ENCODE data around the gene IGLON5.
A peak's percentile ranks its signal among the peaks of the same experiment; 100 is the strongest.

The IGLON5 gene

DNA sequence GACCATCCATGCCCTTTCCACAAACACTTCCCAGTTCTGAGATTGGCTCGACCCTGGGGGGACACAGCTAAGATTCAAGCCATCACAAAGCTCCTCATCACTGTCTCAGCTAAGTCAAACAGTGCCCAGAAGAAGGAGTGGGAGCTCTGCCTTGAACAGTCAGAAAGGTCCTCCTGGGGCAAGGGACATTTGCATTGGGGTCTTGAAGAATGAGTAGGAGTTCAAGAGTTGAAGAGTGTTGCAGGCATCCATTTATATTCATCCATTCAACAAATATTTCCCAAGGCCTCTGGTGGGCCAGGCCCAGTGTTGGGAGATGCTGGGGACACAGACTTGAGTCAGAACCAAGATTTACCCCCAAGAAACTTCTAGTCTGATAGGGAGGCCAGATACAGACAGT is 6.5 kb downstream of the IGLON5 start:
- DNase-seq (ENCODE audit: low spot score), result no peak

DNA sequence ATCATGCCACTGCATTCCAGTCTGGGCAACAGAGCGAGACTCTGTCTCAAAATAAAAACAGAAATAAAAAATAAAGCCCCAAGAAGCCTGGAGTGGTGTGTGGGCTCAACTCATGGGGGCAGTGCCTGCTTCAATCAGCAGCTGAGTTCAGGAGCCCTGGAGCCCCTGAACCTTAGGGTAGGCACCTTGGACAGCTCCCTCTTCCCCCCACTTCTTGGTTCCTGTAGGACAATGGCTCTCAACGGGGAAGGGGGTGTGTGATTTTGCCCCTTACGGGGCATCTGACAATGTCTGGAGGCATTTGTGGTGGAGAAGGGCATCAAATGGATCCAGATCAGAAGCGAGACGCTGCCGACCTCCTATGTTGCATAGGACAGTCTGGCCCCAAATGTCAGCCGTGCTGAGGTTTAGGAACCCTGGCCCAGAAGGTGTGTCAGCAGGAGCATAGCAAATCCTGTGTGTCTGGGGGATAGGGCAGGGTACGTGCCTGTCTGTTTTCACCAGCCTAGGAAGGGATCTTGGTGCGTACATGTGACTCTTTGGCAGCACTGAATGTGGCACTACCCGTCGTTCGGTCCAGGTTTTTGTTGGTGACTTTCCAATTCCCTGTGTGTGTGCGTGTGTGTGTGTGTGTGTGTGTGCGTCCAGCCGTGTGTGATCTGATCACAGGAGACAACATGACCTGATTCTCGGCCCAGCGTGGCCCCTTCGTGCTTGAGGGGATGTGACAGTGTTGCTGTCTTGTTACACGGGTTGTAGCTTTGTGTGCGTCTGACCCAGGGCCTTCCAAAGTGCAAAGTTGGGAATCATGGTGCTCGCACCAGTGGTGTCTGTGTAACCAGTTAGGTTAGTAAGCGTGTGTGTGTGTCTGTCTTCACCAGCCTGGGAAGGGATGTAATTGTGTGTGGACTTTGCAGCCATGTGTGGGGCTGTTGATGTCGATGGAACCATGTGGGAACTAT is 7.5 kb downstream of the IGLON5 start:
- DNase-seq (ENCODE audit: low spot score), result no peak

DNA sequence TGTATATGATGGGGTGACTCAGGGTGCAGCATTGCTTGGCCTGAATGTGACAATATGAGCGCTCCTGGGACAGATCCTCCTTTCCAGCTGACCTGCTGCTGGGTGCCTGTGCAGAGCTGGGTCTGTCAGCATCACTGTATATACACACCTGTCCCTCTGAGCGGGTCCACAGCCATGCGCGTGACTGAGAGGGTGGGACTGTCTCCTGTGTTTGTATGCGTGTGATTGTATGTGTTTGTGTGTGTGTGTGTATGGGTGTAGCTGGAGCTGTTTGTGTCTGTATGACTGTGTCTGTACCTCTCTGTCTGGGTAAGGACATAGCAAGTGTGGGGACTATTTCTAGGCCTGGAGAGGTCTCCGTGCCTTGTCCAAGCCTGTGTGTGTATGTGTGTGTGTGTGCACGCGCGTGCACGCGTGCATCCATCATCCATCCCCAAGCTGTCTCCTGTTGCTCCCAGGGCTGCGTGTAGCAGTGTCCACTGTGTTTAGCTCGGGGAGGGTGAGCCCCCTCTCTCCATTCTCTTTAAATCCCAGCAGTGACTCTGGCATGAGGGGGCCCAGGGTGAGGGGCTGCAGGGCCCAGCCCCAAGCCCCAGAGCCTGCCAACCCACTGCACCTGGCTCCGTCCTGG is 8.3 kb downstream of the IGLON5 start:
- DNase-seq (ENCODE audit: low spot score), result no peak

DNA sequence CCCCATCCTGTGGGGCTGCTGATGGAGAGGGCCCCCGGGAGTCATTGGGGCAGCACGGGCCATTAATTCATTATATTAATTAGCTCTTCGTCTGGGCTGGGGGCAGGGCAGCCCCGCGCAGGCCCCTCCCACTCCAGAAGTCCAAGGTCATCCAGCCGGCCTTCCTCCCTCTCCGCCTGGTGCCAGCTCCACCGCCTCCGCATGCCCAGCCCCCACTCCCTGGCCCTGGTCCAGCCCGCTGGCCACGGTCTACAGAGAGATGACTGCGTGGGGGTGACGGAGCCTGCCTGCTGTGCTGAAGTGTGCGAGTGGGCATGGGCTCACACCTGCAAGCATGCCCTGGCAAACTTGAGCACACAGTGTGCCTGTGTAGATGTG is 8.8 kb downstream of the IGLON5 start:
- no peak for DNase-seq (ENCODE audit: low spot score)

GRCh38 chr19:51321799-51322198 is 10.4 kb downstream of the IGLON5 start:
- no peak for DNase-seq (ENCODE audit: low spot score)

GRCh38 chr19:51323481-51324166 is 12.2 kb downstream of the IGLON5 start:
- no peak for DNase-seq (ENCODE audit: low spot score)

DNA sequence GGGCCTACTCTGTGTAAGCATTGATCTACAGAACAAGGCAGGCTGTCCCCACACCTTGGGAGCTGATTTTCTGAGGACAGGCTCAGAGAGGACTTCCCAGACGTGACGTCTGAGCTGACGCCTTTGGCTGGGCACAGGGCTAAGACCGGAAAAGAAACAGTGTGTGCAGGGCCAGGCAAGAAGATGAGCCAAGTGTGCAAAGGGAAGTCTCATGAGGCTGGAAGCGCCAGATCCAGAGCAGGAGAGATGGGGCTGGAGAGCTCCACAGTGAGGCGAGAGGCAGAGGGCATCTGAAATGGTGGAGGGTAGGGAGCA is 12.7 kb downstream of the IGLON5 start:
- DNase-seq (ENCODE audit: low spot score), result no peak

- DNase-seq (ENCODE audit: low spot score), result no peak
Observed at GRCh38 chr19:51325161-51325976, 13.9 kb downstream of the IGLON5 start.

DNA sequence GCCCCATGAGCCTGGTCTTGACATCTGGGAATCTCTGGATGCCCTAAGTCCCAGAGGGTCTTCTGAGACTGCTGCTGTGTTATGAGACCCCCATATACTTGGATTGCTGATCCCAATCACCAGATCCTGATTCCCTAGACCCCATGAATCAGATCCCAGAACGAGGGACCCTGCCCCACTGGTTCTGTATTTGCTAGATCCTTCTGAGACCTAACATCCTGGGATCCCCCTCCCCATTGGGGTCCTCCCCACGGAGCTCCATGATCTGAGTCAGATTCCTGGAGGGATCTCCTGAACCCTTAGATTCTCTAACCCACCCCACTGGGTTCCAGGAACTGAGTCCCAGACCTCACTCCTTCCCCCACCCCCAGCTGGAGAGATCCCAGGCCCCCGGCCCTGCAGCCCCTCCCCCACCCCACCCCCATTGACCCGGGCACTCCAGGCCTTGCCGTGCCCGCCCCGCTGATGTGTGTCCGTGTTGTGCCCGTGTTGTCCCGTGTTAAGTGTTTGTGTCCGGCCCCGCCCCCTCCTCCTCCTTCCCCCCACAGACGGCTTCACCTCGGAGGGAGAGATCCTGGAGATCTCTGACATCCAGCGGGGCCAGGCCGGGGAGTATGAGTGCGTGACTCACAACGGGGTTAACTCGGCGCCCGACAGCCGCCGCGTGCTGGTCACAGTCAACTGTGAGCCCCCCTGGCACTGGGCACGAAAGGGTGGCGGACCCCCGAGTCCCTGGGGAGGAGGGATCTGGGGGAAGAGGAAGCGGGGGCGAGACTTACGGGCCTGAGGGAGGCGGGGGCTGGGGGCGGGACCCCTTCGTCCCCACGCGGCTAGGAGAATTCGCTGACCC is 15.0 kb downstream of the IGLON5 start:
- no peak for DNase-seq (ENCODE audit: low spot score)

GRCh38 chr19:51327066-51328001 is 15.9 kb downstream of the IGLON5 start:
- DNase-seq (ENCODE audit: low spot score), result no peak

- DNase-seq (ENCODE audit: low spot score), result no peak
Observed at GRCh38 chr19:51329411-51329810, 18.0 kb downstream of the IGLON5 start.

DNA sequence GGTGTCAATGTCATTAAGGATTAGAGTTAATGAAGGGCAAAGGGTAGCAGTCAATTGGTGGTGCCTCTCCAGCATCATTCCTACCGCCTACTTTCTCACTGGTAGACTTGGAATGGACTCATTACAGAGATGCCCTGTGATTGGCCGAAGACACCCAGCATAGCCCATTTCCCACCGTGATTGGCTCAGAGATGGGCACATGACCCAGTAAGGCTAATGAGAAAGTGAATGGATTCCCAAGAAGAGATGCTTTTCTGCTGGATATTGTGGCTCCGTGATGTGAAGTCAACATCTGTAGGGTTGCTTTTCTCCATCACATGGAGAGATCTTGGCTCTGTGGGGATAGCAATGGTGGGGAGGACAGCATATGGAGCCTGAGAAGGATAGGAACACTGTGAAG is 18.9 kb downstream of the IGLON5 start:
- no peak for DNase-seq (ENCODE audit: low spot score)

GRCh38 chr19:51331193-51331592 is 19.7 kb downstream of the IGLON5 start:
- DNase-seq (ENCODE audit: low spot score), result no peak

DNA sequence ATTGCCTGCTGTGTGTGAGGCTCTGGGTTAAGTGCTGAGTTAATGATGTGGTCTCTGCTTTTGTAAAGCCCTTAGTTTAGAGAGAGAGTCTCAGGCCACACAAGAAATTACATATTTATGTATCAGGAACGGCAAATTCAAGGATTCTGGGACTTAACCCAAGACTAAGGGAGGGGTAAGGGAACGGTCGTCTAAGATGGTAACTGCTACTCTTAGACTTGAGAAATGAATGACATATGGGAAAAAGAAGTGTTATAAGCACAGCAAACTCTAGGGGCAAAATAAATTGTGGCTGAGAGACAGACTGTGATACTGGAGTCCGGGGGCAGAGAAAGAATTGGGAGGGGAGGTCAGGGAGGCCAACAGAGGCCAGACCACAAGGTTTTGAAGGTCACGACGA is 20.3 kb downstream of the IGLON5 start:
- DNase-seq (ENCODE audit: low spot score), result no peak

GRCh38 chr19:51333836-51334460 is 22.5 kb downstream of the IGLON5 start:
- no peak for DNase-seq (ENCODE audit: low spot score)

DNA sequence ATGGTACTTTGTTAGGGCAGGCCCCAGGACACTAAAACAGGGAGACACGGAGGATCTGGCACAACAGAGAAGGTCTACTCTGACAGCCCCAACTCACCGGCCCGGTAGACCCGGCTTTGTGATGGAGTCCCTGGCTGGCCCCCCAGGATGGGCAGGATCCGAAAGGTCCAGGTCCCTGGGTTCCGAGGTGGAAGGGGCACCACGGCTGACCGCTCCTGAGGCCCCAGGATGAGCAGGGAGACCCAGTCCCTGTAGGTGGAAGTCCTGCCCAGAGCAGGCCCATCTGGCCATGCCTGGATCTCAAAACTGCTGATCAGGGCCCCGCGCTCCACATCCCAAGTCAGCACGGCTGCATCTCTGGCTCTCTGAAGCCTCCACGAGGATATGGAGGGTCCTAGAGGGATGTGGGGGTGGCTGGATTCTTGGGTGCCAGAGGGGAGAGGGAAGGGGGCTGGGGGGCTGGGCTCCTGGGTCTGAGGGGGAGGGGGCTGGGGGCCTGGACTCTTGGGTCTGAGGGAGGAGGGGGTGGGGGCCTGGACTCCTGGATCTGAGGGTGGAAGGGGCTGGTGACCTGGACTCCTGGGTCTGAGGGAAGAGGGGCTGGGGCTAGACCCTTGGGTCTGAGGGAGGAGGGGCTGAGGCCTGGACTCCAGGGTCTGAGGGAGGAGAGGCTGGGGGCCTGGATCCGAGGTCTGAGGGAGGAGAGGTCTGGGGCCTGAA is 25.9 kb downstream of the IGLON5 start:
- DNase-seq (ENCODE audit: low spot score), result no peak

GRCh38 chr19:51337861-51338562 is 26.6 kb downstream of the IGLON5 start:
- no peak for DNase-seq (ENCODE audit: low spot score)

GRCh38 chr19:51338563-51339312 is 27.3 kb downstream of the IGLON5 start:
- DNase-seq (ENCODE audit: low spot score), result peak; percentile 96
